Ovary (tissue), 9 donors: Measurements from ENCODE around the gene CTNND2. TPM values are rescaled to one million over a fixed set of nuclear protein-coding genes. Genes with fewer than 3 reads are reported as not detected.

Source experiments
- DNase-seq, 5 donors: peaks; one replicate each; pipeline ENCODE4 v3.0.0-alpha.2; 2019 to 2020
- H3K27ac ChIP-seq, 2 donors: fragments of 200-600 bp; one replicate each; pipeline versions ENCODE4 v1.5.1 to v1.8.0; 2019 to 2022
- H3K27me3 ChIP-seq: fragments of 200-600 bp; one replicate; pipeline ENCODE4 v1.8.0; 2022
- H3K36me3 ChIP-seq: fragments of 200-600 bp; sonication (generic); one replicate; pipeline ENCODE4 v1.5.1; 2019
- H3K4me1 ChIP-seq: one replicate; pipeline ENCODE4 v1.8.1; 2013; ENCODE audit warnings: mild to moderate bottlenecking, moderate library complexity; ENCODE audit not compliant: insufficient read depth
- H3K4me3 ChIP-seq: fragments of 200-600 bp; sonication (generic); one replicate; pipeline ENCODE4 v1.5.1; 2017
- H3K9me3 ChIP-seq, 2 donors: fragments of 200-600 bp in 1 of 2; sonication (generic) in 1 of 2; one replicate each; pipeline versions ENCODE4 v1.5.1 to v1.8.1; 2013 to 2019; ENCODE audit warnings: mild to moderate bottlenecking in 1 of 2, moderate library complexity in 1 of 2
- CTCF ChIP-seq, 3 donors: fragments of 450-650 bp in 2 of 3; fragments of 200-600 bp in 1 of 3; IDR thresholded peaks; one replicate each; pipeline versions ENCODE4 v1.5.1 to v1.8.0; 2016 to 2022; ENCODE audit warnings: antibody characterized with exemption in 3 of 3, mild to moderate bottlenecking in 1 of 3
- EP300 ChIP-seq: sonication (generic); formaldehyde crosslinking; IDR thresholded peaks from one replicate; pipeline ENCODE4 v1.6.1; 2017; ENCODE audit warnings: antibody characterized with exemption
- POLR2A ChIP-seq: fragments of 450-650 bp; IDR thresholded peaks from one replicate; pipeline ENCODE4 v1.6.1; 2017; ENCODE audit warnings: antibody characterized with exemption, mild to moderate bottlenecking, moderate library complexity
- WGBS, 3 donors: extraction: QIAGEN DNeasy Blood & Tissue Kit in 1 of 3; methylation state at CpG; one replicate each; pipeline versions ENCODE4 v1.1.5 to v1.1.7; 2013 to 2017; 5-methylcytosine and 5-hydroxymethylcytosine counted together
- intact Hi-C, 4 donors: fragments of 100-400 bp; cut with DNase I; formaldehyde crosslinking; loops; one replicate each; pipeline versions ENCODE4 v1.11.0 to v1.15.1; 2022 to 2023
- polyA plus RNA-seq, 2 donors: library from polyadenylated mRNA; stranded (reverse); fragments of 200-250 nt in 1 of 2; fragments of 350-450 nt in 1 of 2; fragmentation: Illumina TruSeq in 1 of 2; extraction: RNeasy Lipid Tissue Mini Kit (QIAGEN cat#74804) in 1 of 2; gene quantifications; one replicate each; pipeline ENCODE4 v1.2.3, GENCODE V29; 2013 to 2014
- total RNA-seq, 7 donors: library from RNA; depleted of rRNA in 2 of 7; stranded (reverse); fragments of >200 nt in 2 of 7; fragmentation: NEBNext Ultra II Directional in 3 of 7; extraction: Animal tissue kit (Norgen Biotek cat#: 25700) in 3 of 7; gene quantifications; one replicate each; pipeline versions ENCODE4 v1.1.0 to v1.2.4, GENCODE V29; 2016 to 2023
- donor health status: DM: no; HTN: no; CAD: no; lungs with moderate emphysema.
- donor health status: DM: no; HTN: no; CAD: no.
- donor health status: Bipolar disorder and iron deficiency.
- donor health status: DM: yes; HTN: yes; CAD: no.
- donor health status: DM: no; HTN: no; CAD: no.
- donor health status: DM: yes; HTN: yes; CAD: no.

Gene CTNND2
- total and polyA plus RNA-seq, 9 donors = 0.52 to 13.2 (median 2.3) TPM

- intact Hi-C loops = no loop called here
Measured at GRCh38 chr5:11037941-11038340, 866.3 kb downstream of the CTNND2 start.

GRCh38 chr5:11037080-11037479 is 867.2 kb downstream of the CTNND2 start:
- Histone ChIP-seq H3K27ac (no peak overlapping the region), H3K36me3 (no peaks in the 10 kb centered on the region), H3K4me3 (no peak overlapping the region), H3K27me3 (no peaks in the 10 kb centered on the region), H3K9me3 (no peaks in the 10 kb centered on the region), H3K4me1 (no peaks in the 10 kb centered on the region)
- intact Hi-C loops = no loop called here
- DNase-seq = no peak
- WGBS, 3 donors = 84 to 87% (median 85%) methylated on average over 6 of the region's 6 CpGs
- TF ChIP-seq EP300 (no peak), POLR2A (no peak), CTCF (IDR thresholded peaks at IDR 0.05) (no peak)

More at GRCh38 chr5:11037941-11038340, 866.3 kb downstream of the CTNND2 start:
- Histone ChIP-seq H3K9me3 (no peaks in the 10 kb centered on the region), H3K27ac (no peak overlapping the region), H3K4me3 (no peak overlapping the region), H3K4me1 (no peaks in the 10 kb centered on the region), H3K27me3 (no peaks in the 10 kb centered on the region), H3K36me3 (no peaks in the 10 kb centered on the region)
- DNase-seq = no peak
- TF ChIP-seq POLR2A (no peak), EP300 (no peak), CTCF (IDR thresholded peaks at IDR 0.05) (no peak)
- 62 to 86% (median 85%) methylated on average over 2 of the region's 2 CpGs for WGBS, 3 donors

GRCh38 chr5:11030671-11031070 is 873.6 kb downstream of the CTNND2 start:
- Histone ChIP-seq H3K9me3 (no peaks in the 10 kb centered on the region), H3K4me1 (no peaks in the 10 kb centered on the region), H3K36me3 (no peaks in the 10 kb centered on the region), H3K4me3 (no peak overlapping the region), H3K27me3 (no peaks in the 10 kb centered on the region), H3K27ac (no peak overlapping the region)
- intact Hi-C loops = no loop called here
- TF ChIP-seq EP300 (no peak), CTCF (IDR thresholded peaks at IDR 0.05) (no peak), POLR2A (no peak)
- no peak for DNase-seq

GRCh38 chr5:11027660-11028059 is 876.6 kb downstream of the CTNND2 start:
- intact Hi-C loops = no loop called here

More at GRCh38 chr5:11027660-11028059, 876.6 kb downstream of the CTNND2 start:
- Histone ChIP-seq H3K27ac (no peak overlapping the region), H3K4me3 (no peak overlapping the region), H3K36me3 (no peaks in the 10 kb centered on the region), H3K9me3 (no peaks in the 10 kb centered on the region), H3K4me1 (no peaks in the 10 kb centered on the region), H3K27me3 (no peaks in the 10 kb centered on the region)
- TF ChIP-seq POLR2A (no peak), CTCF (IDR thresholded peaks at IDR 0.05) (no peak), EP300 (no peak)
- 72 to 89% (median 87%) methylated on average over 5 of the region's 5 CpGs for WGBS, 3 donors
- DNase-seq = no peak
